Sigmoid colon (tissue), 7 donors: ENCODE measurements around the gene ATF1. TPM values are rescaled to one million over a fixed set of nuclear protein-coding genes. Genes with fewer than 3 reads are reported as not detected.

Source experiments
- DNase-seq: peaks from one replicate; pipeline ENCODE4 v3.0.0-alpha.2; 2019
- H3K27ac ChIP-seq, 4 donors: fragments of 200-600 bp; sonication (generic); one replicate each; pipeline ENCODE4 v1.5.1; 2016 to 2019; ENCODE audit warnings: mild to moderate bottlenecking in 1 of 4
- H3K27me3 ChIP-seq, 3 donors: fragments of 200-600 bp; sonication (generic); one replicate each; pipeline ENCODE4 v1.5.1; 2019; ENCODE audit warnings: mild to moderate bottlenecking in 1 of 3
- H3K36me3 ChIP-seq, 4 donors: fragments of 200-600 bp; sonication (generic); one replicate each; pipeline ENCODE4 v1.5.1; 2016 to 2019
- H3K4me1 ChIP-seq, 4 donors: fragments of 200-600 bp; sonication (generic); one replicate each; pipeline ENCODE4 v1.5.1; 2017 to 2019
- H3K4me3 ChIP-seq, 4 donors: fragments of 200-600 bp; sonication (generic); one replicate each; pipeline ENCODE4 v1.5.1; 2017 to 2019; ENCODE audit warnings: mild to moderate bottlenecking in 2 of 4, moderate library complexity in 1 of 4
- H3K9me3 ChIP-seq, 4 donors: fragments of 200-600 bp in 3 of 4; sonication (generic) in 3 of 4; one replicate each; pipeline versions ENCODE4 v1.5.1 to v1.6.1; 2013 to 2019
- EP300 ChIP-seq, 4 donors: sonication (generic); formaldehyde crosslinking; IDR thresholded peaks; one replicate each; pipeline ENCODE4 v1.6.1; 2017; ENCODE audit warnings: antibody characterized with exemption in 4 of 4
- POLR2A ChIP-seq, 2 donors: fragments of 450-650 bp; IDR thresholded peaks; one replicate each; pipeline ENCODE4 v1.6.1; 2016; ENCODE audit warnings: antibody characterized with exemption in 2 of 2, mild to moderate bottlenecking in 2 of 2, moderate library complexity in 2 of 2
- POLR2AphosphoS5 ChIP-seq, 4 donors: sonication (generic); formaldehyde crosslinking; IDR thresholded peaks; one replicate each; pipeline ENCODE4 v1.6.1; 2017; ENCODE audit warnings: antibody characterized with exemption in 4 of 4
- WGBS, 2 donors: extraction: QIAGEN DNeasy Blood & Tissue Kit; methylation state at CpG; one replicate each; pipeline ENCODE4 v1.1.7; 2013; 5-methylcytosine and 5-hydroxymethylcytosine counted together
- intact Hi-C: fragments of 100-400 bp; cut with DNase I; formaldehyde crosslinking; loops from one replicate; pipeline ENCODE4 v1.15.1; 2023
- polyA plus RNA-seq, 3 donors: library from polyadenylated mRNA; stranded (reverse); fragments of 200-250 nt; gene quantifications; one replicate each; pipeline ENCODE4 v1.2.3, GENCODE V29; 2013
- total RNA-seq, 4 donors: library from RNA; depleted of rRNA; stranded (reverse); fragments of >200 nt; gene quantifications; one replicate each; pipeline ENCODE4 v1.1.0, GENCODE V29; 2016
- TF ChIP-seq, protein P1 (sequence below), 4 experiments: fragments of 450-650 bp in 3 of 4; fragments of 200-600 bp in 1 of 4; IDR thresholded peaks; one replicate each; pipeline ENCODE4 v1.5.1; 2016 to 2019; ENCODE audit warnings: antibody characterized with exemption in 4 of 4, mild to moderate bottlenecking in 3 of 4, moderate library complexity in 2 of 4
- donor health status: healthy with polysubstance abuse.
- donor health status: Bipolar disorder and iron deficiency.
- donor health status: healthy.

ATF1 gene
- total and polyA plus RNA-seq, 7 donors = 12.6 to 27.6 (median 22.8) TPM

- no peaks in the 10 kb centered on the region for H3K4me1 ChIP-seq
- TF ChIP-seq POLR2A (IDR thresholded peaks at IDR 0.05) (no peak), EP300 (IDR thresholded peaks at IDR 0.05) (no peak), POLR2AphosphoS5 (IDR thresholded peaks at IDR 0.05) (no peak)
- TF ChIP-seq, protein P1, sequence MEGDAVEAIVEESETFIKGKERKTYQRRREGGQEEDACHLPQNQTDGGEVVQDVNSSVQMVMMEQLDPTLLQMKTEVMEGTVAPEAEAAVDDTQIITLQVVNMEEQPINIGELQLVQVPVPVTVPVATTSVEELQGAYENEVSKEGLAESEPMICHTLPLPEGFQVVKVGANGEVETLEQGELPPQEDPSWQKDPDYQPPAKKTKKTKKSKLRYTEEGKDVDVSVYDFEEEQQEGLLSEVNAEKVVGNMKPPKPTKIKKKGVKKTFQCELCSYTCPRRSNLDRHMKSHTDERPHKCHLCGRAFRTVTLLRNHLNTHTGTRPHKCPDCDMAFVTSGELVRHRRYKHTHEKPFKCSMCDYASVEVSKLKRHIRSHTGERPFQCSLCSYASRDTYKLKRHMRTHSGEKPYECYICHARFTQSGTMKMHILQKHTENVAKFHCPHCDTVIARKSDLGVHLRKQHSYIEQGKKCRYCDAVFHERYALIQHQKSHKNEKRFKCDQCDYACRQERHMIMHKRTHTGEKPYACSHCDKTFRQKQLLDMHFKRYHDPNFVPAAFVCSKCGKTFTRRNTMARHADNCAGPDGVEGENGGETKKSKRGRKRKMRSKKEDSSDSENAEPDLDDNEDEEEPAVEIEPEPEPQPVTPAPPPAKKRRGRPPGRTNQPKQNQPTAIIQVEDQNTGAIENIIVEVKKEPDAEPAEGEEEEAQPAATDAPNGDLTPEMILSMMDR (IDR thresholded peaks at IDR 0.05) = no peak
- no peaks in the 10 kb centered on the region for H3K27me3 ChIP-seq
- intact Hi-C loops = no loop called here
- no peak overlapping the region for H3K4me3 ChIP-seq
- no peak for DNase-seq
- peaks cover 0 to 16% (median 5%) of the 10 kb centered on the region in 4 donors for H3K36me3 ChIP-seq
- H3K9me3 ChIP-seq = no peaks in the 10 kb centered on the region
- 59 to 83% methylated on average over 9 of the region's 9 CpGs for WGBS, 2 donors
- no peak overlapping the region for H3K27ac ChIP-seq
Measured at GRCh38 chr12:50776749-50777728, 13.1 kb downstream of the ATF1 start.

- intact Hi-C loops = no loop called here
- H3K4me3 ChIP-seq = no peak overlapping the region
- TF ChIP-seq POLR2AphosphoS5 (IDR thresholded peaks at IDR 0.05) = no peak
- TF ChIP-seq POLR2A (IDR thresholded peaks at IDR 0.05) = no peak
- TF ChIP-seq EP300 (IDR thresholded peaks at IDR 0.05) = no peak
- TF ChIP-seq, protein P1 (IDR thresholded peaks at IDR 0.05) = no peak
- 24 to 76% methylated on average over 8 of the region's 8 CpGs for WGBS, 2 donors
- H3K36me3 ChIP-seq = peaks cover 0 to 28% (median 5%) of the 10 kb centered on the region in 4 donors
- H3K4me1 ChIP-seq = no peaks in the 10 kb centered on the region
- DNase-seq = no peak
- no peaks in the 10 kb centered on the region for H3K9me3 ChIP-seq
- H3K27me3 ChIP-seq = no peaks in the 10 kb centered on the region
- no peak overlapping the region for H3K27ac ChIP-seq
Measured at GRCh38 chr12:50778663-50779590, 15.0 kb downstream of the ATF1 start.

GRCh38 chr12:50780013-50780412 is 16.1 kb downstream of the ATF1 start:
- Histone ChIP-seq H3K9me3 (no peaks in the 10 kb centered on the region), H3K4me1 (no peaks in the 10 kb centered on the region), H3K36me3 (peaks cover 0 to 30% (median 5%) of the 10 kb centered on the region in 4 donors), H3K4me3 (no peak overlapping the region), H3K27me3 (no peaks in the 10 kb centered on the region), H3K27ac (no peak overlapping the region)
- intact Hi-C loops = no loop called here
- TF ChIP-seq POLR2AphosphoS5 (IDR thresholded peaks at IDR 0.05) = no peak
- TF ChIP-seq, protein P1 (IDR thresholded peaks at IDR 0.05) = no peak
- TF ChIP-seq EP300 (IDR thresholded peaks at IDR 0.05) = no peak
- no peak for TF ChIP-seq POLR2A (IDR thresholded peaks at IDR 0.05)
- WGBS, 2 donors = 86 to 96% methylated on average over 4 of the region's 4 CpGs
- DNase-seq = no peak

DNA sequence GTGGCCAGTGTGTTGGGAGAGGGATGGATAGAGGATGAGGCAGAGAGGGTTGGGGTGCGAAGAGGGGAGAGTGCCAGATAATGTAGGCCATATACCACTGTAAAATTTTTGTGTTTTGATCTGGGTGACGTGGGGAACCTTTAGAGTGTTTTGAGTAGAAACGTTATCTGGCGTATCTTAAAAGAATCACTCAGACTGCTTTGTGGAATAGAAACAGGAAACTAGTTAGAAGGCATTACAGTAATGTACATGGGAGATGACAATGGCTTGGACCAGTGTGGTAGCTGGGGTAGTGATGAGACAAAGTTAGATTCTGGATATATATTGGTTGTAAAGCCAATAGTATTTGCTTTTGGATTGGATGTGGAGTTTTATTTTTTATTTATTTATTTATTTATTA is 20.6 kb downstream of the ATF1 start:
- 81 to 90% methylated on average over 4 of the region's 4 CpGs for WGBS, 2 donors
- no peak for TF ChIP-seq POLR2A (IDR thresholded peaks at IDR 0.05)
- TF ChIP-seq EP300 (IDR thresholded peaks at IDR 0.05) = no peak
- TF ChIP-seq POLR2AphosphoS5 (IDR thresholded peaks at IDR 0.05) = no peak
- TF ChIP-seq, protein P1 (IDR thresholded peaks at IDR 0.05) = no peak
- Histone ChIP-seq H3K9me3 (no peaks in the 10 kb centered on the region), H3K4me3 (no peak overlapping the region), H3K4me1 (peaks cover 0 to 19% (median 4%) of the 10 kb centered on the region in 4 donors), H3K27me3 (no peaks in the 10 kb centered on the region), H3K36me3 (peaks cover 0 to 30% (median 5%) of the 10 kb centered on the region in 4 donors), H3K27ac (no peak overlapping the region)
- intact Hi-C loops = no loop called here
- DNase-seq = no peak
